ENCODE measurements around the gene PRKRA.

GRCh38 chr2:178441426-178441825, 9.5 kb downstream of the PRKRA start:
- TF ChIP-seq CTCF (IDR thresholded peaks at IDR 0.05; ENCODE audit: extremely low read depth in 1 of 2, insufficient read depth in 1 of 2, low read depth in 1 of 2, low read length in 2 of 2) (no peak), GATA2 (IDR thresholded peaks at IDR 0.05; ENCODE audit: insufficient read depth, insufficient read length, low read depth, low read length) (no peak), MAX (IDR thresholded peaks at IDR 0.05; ENCODE audit: insufficient read depth, insufficient read length) (no peak), FOS (IDR thresholded peaks at IDR 0.05; ENCODE audit: borderline replicate concordance, insufficient read depth, low read length) (no peak), POLR2AphosphoS5 (IDR thresholded peaks at IDR 0.05; ENCODE audit: insufficient read depth, low read depth, low read length) (no peak), POLR2A (IDR thresholded peaks at IDR 0.05; ENCODE audit: low read depth, low read length) (no peak)

Measured in endothelial cell of umbilical vein (primary cell).